Vagina (tissue), 2 donors: ENCODE results near the gene POLR3B.

Experiments
- POLR2AphosphoS5 ChIP-seq, 2 donors: sonication (generic); formaldehyde crosslinking; IDR thresholded peaks; one replicate each; pipeline ENCODE4 v1.9.0; 2017; ENCODE audit warnings: antibody characterized with exemption in 2 of 2, mild to moderate bottlenecking in 2 of 2, low read depth in 1 of 2; ENCODE audit not compliant: insufficient read depth in 1 of 2
- TF ChIP-seq, protein P1 (sequence below), 3 experiments: fragments of 450-650 bp in 2 of 3; fragments of 200-600 bp in 1 of 3; sonication (generic) in 1 of 3; IDR thresholded peaks; one replicate each; pipeline ENCODE4 v1.5.1; 2017 to 2019; ENCODE audit warnings: antibody characterized with exemption in 3 of 3, mild to moderate bottlenecking in 2 of 3, moderate library complexity in 2 of 3

DNA sequence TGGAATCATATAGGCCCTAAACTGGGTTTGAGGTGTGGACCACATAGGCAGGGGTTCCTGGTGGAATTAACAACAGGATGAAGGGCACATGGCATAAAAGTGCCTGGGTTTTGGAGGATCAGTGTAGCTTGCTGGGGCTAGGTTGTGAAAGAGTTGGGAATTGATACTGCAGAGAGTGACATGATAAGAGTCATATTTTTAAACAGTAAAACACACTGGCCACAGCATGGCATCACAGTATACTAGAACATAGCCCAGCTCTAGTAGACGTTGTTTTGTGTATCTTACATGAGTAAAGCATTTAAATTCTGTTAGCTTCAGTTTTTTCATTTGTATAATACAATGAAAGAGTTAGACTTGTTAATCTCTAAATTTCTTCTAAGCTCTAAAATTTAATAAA lies 102.0 kb downstream of the POLR3B start:
- TF ChIP-seq, protein P1, sequence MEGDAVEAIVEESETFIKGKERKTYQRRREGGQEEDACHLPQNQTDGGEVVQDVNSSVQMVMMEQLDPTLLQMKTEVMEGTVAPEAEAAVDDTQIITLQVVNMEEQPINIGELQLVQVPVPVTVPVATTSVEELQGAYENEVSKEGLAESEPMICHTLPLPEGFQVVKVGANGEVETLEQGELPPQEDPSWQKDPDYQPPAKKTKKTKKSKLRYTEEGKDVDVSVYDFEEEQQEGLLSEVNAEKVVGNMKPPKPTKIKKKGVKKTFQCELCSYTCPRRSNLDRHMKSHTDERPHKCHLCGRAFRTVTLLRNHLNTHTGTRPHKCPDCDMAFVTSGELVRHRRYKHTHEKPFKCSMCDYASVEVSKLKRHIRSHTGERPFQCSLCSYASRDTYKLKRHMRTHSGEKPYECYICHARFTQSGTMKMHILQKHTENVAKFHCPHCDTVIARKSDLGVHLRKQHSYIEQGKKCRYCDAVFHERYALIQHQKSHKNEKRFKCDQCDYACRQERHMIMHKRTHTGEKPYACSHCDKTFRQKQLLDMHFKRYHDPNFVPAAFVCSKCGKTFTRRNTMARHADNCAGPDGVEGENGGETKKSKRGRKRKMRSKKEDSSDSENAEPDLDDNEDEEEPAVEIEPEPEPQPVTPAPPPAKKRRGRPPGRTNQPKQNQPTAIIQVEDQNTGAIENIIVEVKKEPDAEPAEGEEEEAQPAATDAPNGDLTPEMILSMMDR (IDR thresholded peaks at IDR 0.05), result no peak
- no peak for TF ChIP-seq POLR2AphosphoS5 (IDR thresholded peaks at IDR 0.05; ENCODE audit: insufficient read depth in 1 of 2, low read depth in 1 of 2)
